Thyroid gland (tissue), 4 donors: Measurements from ENCODE around the gene NMT1.

Experiments used
- POLR2A ChIP-seq, 2 donors: fragments of 450-650 bp; IDR thresholded peaks; one replicate each; pipeline ENCODE4 v1.6.1; 2017; ENCODE audit warnings: antibody characterized with exemption in 2 of 2, mild to moderate bottlenecking in 2 of 2, moderate library complexity in 1 of 2
- TF ChIP-seq, protein P1 (sequence below), 6 experiments: fragments of 200-600 bp in 3 of 6; fragments of 450-650 bp in 3 of 6; sonication (generic) in 3 of 6; IDR thresholded peaks; one replicate each; pipeline ENCODE4 v1.5.1; 2016 to 2019; ENCODE audit warnings: antibody characterized with exemption in 6 of 6, mild to moderate bottlenecking in 2 of 6, inconsistent platforms in 1 of 6, moderate library complexity in 1 of 6

DNA sequence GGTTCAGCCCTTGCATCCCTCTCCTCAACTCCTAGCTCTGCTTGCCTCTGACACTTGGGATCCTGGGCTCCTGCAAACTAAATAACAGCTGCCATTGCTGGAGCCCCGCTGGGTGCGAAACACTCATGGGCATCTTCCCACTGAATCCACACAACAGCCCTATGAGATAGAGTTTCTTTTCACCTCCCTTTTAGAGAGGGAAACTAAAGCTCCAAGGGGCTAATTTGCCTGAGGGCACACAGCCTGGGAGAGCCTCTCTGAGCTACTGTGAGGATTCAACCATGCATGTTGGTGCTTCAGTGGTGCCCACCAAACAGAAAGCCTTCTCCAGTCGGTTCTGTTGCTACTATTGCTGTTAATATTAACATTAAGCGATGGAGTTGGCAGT, 78.4 kb downstream of the NMT1 start:
- TF ChIP-seq, protein P1, sequence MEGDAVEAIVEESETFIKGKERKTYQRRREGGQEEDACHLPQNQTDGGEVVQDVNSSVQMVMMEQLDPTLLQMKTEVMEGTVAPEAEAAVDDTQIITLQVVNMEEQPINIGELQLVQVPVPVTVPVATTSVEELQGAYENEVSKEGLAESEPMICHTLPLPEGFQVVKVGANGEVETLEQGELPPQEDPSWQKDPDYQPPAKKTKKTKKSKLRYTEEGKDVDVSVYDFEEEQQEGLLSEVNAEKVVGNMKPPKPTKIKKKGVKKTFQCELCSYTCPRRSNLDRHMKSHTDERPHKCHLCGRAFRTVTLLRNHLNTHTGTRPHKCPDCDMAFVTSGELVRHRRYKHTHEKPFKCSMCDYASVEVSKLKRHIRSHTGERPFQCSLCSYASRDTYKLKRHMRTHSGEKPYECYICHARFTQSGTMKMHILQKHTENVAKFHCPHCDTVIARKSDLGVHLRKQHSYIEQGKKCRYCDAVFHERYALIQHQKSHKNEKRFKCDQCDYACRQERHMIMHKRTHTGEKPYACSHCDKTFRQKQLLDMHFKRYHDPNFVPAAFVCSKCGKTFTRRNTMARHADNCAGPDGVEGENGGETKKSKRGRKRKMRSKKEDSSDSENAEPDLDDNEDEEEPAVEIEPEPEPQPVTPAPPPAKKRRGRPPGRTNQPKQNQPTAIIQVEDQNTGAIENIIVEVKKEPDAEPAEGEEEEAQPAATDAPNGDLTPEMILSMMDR (IDR thresholded peaks at IDR 0.05), result no peak
- TF ChIP-seq POLR2A (IDR thresholded peaks at IDR 0.05), result no peak
